HPDE6-E6E7 (cell line): Measurements from ENCODE around the gene AQP7.
"Not testable (repeated sequence)": the region's sequence is repeated elsewhere in the genome, so short reads cannot be mapped to it uniquely, and the experiment has no call there.

Source experiments
- DNase-seq: peaks from one replicate; pipeline ENCODE4 v3.0.0; 2011; ENCODE audit warnings: missing footprints; ENCODE audit errors: extremely low spot score

AQP7 gene

GRCh38 chr9:33433871-33434270 lies 31.5 kb upstream of the AQP7 start:
- no peak for DNase-seq

GRCh38 chr9:33431420-33431819 lies 29.1 kb upstream of the AQP7 start:
- no peak for DNase-seq

GRCh38 chr9:33430942-33431341 lies 28.6 kb upstream of the AQP7 start:
- DNase-seq, result no peak

- no peak for DNase-seq
Measured at GRCh38 chr9:33429256-33429985, 27.1 kb upstream of the AQP7 start.

- DNase-seq, result no peak
Measured at GRCh38 chr9:33426843-33427293, 24.5 kb upstream of the AQP7 start.

GRCh38 chr9:33425128-33425533 lies 22.8 kb upstream of the AQP7 start:
- no peak for DNase-seq

- DNase-seq, result not testable (repeated sequence)
Measured at GRCh38 chr9:33424492-33424891, 22.1 kb upstream of the AQP7 start.

- DNase-seq, result not testable (repeated sequence)
Measured at GRCh38 chr9:33424043-33424442, 21.7 kb upstream of the AQP7 start.

GRCh38 chr9:33419708-33420303 lies 17.4 kb upstream of the AQP7 start:
- DNase-seq, result no peak

GRCh38 chr9:33418090-33418489 lies 15.7 kb upstream of the AQP7 start:
- peak; percentile 86 for DNase-seq

- DNase-seq, result no peak
Measured at GRCh38 chr9:33416996-33417395, 14.6 kb upstream of the AQP7 start.

GRCh38 chr9:33415501-33416038 lies 13.2 kb upstream of the AQP7 start:
- peak; percentile 52 for DNase-seq

GRCh38 chr9:33414889-33415500 lies 12.6 kb upstream of the AQP7 start:
- DNase-seq, result no peak

GRCh38 chr9:33414268-33414667 lies 11.9 kb upstream of the AQP7 start:
- no peak for DNase-seq

- no peak for DNase-seq
Measured at GRCh38 chr9:33408087-33408486, 5.7 kb upstream of the AQP7 start.

GRCh38 chr9:33407061-33407460 lies 4.7 kb upstream of the AQP7 start:
- no peak for DNase-seq

GRCh38 chr9:33404788-33405362 lies 2.5 kb upstream of the AQP7 start:
- DNase-seq, result no peak

GRCh38 chr9:33403941-33404787 lies 1.8 kb upstream of the AQP7 start:
- no peak for DNase-seq

- DNase-seq, result not testable (repeated sequence)
Measured at GRCh38 chr9:33401809-33402208, 559 bp downstream of the AQP7 start.

- DNase-seq, result not testable (repeated sequence)
Measured at GRCh38 chr9:33399047-33399446, 3.3 kb downstream of the AQP7 start.

GRCh38 chr9:33397801-33398200 lies 4.6 kb downstream of the AQP7 start:
- not testable (repeated sequence) for DNase-seq
